ENCODE results near the gene GRIN1.
A peak's percentile ranks its signal among the peaks of the same experiment; 100 is the strongest.

GRIN1 gene

DNA sequence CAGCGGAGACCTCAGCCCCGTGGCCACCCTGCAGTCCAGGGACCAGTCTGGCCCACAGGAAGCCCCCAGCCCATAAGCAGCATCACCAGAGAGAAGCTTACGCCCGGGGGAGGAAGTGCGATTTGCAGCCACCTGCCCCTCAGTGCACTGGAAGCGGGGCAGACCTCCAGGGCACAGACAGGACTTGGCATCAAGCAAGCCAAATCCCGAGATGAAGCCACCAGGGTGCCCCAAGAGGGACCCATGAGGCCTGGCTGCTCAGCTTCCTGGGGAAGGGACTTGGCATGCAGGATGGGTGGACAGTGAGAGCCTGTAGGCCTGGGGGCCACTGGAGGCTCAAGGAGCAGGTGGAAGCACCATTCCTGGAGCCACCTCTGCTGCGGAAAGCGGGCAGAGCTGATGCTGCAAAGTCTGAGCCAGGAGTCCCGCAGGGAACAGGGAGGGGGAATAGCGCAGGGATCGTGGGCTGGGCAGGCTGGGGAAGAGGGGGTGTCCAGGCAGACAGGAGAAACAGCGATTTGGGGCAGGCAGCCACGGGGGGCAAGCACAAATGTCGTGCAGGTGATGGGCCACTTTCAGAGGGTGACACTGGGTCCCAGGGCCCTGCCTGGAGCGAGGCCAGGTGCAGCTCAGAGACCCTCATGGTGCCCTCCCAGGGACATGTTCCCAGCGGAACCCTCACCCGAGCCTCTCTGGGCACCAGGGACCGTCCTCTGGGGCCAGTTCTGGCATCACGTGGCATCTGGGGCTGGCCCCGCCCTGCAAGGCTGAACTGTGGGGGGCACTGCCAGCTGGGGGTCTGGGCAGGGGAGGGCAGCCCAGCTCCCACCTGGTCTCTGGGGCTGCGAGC is 27.7 kb downstream of the GRIN1 start:
- POLR2A ChIA-PET = interaction anchor here (0.6 to 3.4 kb wide), 11 partner anchors 10 to 74 kb away, joined by 3 to 40 read pairs (median 5); partner anchors contain the start of genes ANAPC2 and SSNA1
- Histone ChIP-seq H3K9me3 (ENCODE audit: control insufficient read depth, insufficient read depth, low read depth, low read length) (no peaks in the 10 kb centered on the region), H3K4me1 (ENCODE audit: control insufficient read depth, insufficient read depth, low read length) (no peaks in the 10 kb centered on the region; the same call in 1 of the 2 replicates), H3K36me3 (ENCODE audit: control insufficient read depth in 2 of 2, insufficient read depth in 1 of 2, low read length in 2 of 2) (no peaks in the 10 kb centered on the region), H3K4me3 (ENCODE audit: low read depth, low read length) (no peak overlapping the region), H3K27ac (ENCODE audit: extremely low read depth, low read depth, low read length) (no peak overlapping the region)
- 0 out of 2 replicates have a peak, but pooled peaks have one; percentile 15 for TF ChIP-seq ZNF600 (tag by site-specific recombination; IDR thresholded peaks at IDR 0.05)
- no peak for TF ChIP-seq INSM2 (tag by site-specific recombination; IDR thresholded peaks at IDR 0.05)
- no peak for TF ChIP-seq ZNF10 (tag by site-specific recombination; IDR thresholded peaks at IDR 0.05)
- TF ChIP-seq ZBTB48 (tag by site-specific recombination; IDR thresholded peaks at IDR 0.05) = 0 out of 2 replicates have a peak, but pooled peaks have one; percentile 28
- no peak for TF ChIP-seq ZNF174 (tag by site-specific recombination; IDR thresholded peaks at IDR 0.05)
- TF ChIP-seq, protein P1, sequence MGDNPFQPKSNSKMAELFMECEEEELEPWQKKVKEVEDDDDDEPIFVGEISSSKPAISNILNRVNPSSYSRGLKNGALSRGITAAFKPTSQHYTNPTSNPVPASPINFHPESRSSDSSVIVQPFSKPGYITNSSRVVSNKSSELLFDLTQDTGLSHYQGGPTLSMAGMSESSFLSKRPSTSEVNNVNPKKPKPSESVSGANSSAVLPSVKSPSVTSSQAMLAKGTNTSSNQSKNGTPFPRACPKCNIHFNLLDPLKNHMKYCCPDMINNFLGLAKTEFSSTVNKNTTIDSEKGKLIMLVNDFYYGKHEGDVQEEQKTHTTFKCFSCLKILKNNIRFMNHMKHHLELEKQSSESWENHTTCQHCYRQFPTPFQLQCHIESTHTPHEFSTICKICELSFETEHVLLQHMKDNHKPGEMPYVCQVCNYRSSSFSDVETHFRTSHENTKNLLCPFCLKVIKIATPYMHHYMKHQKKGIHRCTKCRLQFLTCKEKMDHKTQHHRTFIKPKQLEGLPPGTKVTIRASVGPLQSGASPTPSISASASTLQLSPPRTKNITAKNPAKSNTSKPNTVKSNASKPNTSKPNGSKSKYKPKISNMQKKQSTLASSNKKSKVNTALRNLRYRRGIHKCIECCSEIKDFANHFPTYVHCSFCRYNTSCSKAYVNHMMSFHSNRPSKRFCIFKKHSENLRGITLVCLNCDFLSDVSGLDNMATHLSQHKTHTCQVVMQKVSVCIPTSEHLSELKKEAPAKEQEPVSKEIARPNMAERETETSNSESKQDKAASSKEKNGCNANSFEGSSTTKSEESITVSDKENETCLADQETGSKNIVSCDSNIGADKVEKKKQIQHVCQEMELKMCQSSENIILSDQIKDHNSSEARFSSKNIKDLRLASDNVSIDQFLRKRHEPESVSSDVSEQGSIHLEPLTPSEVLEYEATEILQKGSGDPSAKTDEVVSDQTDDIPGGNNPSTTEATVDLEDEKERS (tag by site-specific recombination; IDR thresholded peaks at IDR 0.05) = no peak
- TF ChIP-seq GLIS1 (tag by site-specific recombination; IDR thresholded peaks at IDR 0.05) = peak; percentile 40
- peak; percentile 52 for TF ChIP-seq GLIS2 (tag by site-specific recombination; IDR thresholded peaks at IDR 0.05)
- TF ChIP-seq ZNF341 (tag by site-specific recombination; IDR thresholded peaks at IDR 0.05; ENCODE audit: low read depth) = peak; percentile 45; the same call in 1 of the 2 replicates
- CTCF ChIA-PET = interaction anchor here (0.6 to 1.1 kb wide), 3 partner anchors 8 to 60 kb away, joined by 3 to 4 read pairs (median 3); partner anchors contain the start of genes ANAPC2, RNF224 and SSNA1

DNA sequence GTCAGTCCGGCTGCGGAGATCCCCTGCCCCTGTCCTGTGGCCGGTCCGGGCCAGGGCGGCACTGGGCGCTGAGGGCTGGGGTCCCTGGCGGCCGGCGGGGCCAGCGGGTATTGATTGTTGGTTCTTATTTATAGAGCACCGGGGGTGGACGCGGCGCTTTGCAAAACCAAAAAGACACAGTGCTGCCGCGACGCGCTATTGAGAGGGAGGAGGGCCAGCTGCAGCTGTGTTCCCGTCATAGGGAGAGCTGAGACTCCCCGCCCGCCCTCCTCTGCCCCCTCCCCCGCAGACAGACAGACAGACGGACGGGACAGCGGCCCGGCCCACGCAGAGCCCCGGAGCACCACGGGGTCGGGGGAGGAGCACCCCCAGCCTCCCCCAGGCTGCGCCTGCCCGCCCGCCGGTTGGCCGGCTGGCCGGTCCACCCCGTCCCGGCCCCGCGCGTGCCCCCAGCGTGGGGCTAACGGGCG is 28.4 kb downstream of the GRIN1 start:
- Histone ChIP-seq H3K27ac (ENCODE audit: extremely low read depth, low read depth, low read length) (no peak overlapping the region), H3K36me3 (ENCODE audit: control insufficient read depth in 2 of 2, insufficient read depth in 1 of 2, low read length in 2 of 2) (no peaks in the 10 kb centered on the region), H3K4me1 (ENCODE audit: control insufficient read depth, insufficient read depth, low read length) (no peaks in the 10 kb centered on the region; the same call in 1 of the 2 replicates), H3K9me3 (ENCODE audit: control insufficient read depth, insufficient read depth, low read depth, low read length) (no peaks in the 10 kb centered on the region), H3K4me3 (ENCODE audit: low read depth, low read length) (no peak overlapping the region)
- CTCF ChIA-PET = interaction anchor here (1.1 kb wide), 1 partner anchor 9 kb away, joined by 3 read pairs; no protein-coding TSS in a partner anchor
- POLR2A ChIA-PET = interaction anchor here (0.6 to 3.4 kb wide), 8 partner anchors 9 to 73 kb away, joined by 4 to 40 read pairs (median 6); partner anchors contain the start of genes ANAPC2 and SSNA1
- no peak for TF ChIP-seq ZNF248 (tag by site-specific recombination; IDR thresholded peaks at IDR 0.05)
- TF ChIP-seq ZNF600 (tag by site-specific recombination; IDR thresholded peaks at IDR 0.05) = no peak
- no peak for TF ChIP-seq WT1 (tag by site-specific recombination; IDR thresholded peaks at IDR 0.05)
- TF ChIP-seq ZNF311 (tag by site-specific recombination; IDR thresholded peaks at IDR 0.05; ENCODE audit: borderline replicate concordance) = no peak
- TF ChIP-seq ZBTB10 (tag by site-specific recombination; IDR thresholded peaks at IDR 0.05) = no peak
- no peak for TF ChIP-seq YY2 (tag by site-specific recombination; IDR thresholded peaks at IDR 0.05)
- TF ChIP-seq ZNF292 (tag by site-specific recombination; IDR thresholded peaks at IDR 0.05; ENCODE audit: borderline replicate concordance, low read depth) = no peak
- no peak for TF ChIP-seq ZNF792 (tag by site-specific recombination; IDR thresholded peaks at IDR 0.05)
- TF ChIP-seq HIC1 (tag by site-specific recombination; IDR thresholded peaks at IDR 0.05) = no peak
- TF ChIP-seq PBX3 (CRISPR knock-in tag; IDR thresholded peaks at IDR 0.05) = no peak

All from HEK293 (cell line).